ENCODE results near the gene ZBTB6.

Gene ZBTB6

DNA sequence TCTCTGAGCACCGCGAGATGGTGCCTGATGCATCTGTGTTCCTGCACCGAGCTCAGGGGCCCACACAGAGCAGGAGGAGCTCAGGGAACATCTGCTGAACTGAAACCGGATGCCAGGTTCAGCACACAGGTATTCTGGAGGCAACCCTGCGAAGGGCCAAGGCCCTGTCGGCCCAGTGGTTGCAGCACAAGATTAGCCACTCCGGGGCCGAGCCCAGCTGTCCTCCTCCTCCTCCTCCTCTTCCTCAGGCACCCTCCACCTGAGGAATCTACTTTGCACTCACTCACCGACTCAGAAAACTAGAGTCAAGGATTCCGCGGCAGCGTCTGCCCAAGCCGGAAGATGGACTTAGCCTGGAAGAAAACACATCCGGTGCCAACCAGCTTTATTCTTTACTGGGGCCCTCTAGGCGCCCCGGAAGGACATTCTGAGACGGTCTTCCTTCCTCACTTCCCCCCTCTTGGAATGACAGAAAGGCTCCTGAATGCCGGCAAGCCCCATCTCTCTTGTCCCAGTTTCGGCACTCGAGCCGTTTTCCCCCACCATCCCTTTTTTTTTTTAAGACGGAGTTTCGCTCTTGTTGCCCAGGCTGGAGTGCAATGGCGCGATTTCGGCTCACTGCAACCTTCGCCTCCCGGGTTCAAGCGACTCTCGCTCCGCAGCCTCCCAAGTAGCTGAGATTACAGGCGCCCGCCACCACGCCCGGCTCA, at the start of gene ZBTB6 (continued):
- TF ChIP-seq, protein P1, sequence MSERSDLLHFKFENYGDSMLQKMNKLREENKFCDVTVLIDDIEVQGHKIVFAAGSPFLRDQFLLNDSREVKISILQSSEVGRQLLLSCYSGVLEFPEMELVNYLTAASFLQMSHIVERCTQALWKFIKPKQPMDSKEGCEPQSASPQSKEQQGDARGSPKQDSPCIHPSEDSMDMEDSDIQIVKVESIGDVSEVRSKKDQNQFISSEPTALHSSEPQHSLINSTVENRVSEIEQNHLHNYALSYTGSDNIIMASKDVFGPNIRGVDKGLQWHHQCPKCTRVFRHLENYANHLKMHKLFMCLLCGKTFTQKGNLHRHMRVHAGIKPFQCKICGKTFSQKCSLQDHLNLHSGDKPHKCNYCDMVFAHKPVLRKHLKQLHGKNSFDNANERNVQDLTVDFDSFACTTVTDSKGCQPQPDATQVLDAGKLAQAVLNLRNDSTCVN (tag by site-specific recombination; optimal IDR thresholded peaks at IDR 0.05): peak; percentile 11
- TF ChIP-seq ZNF660 (tag by site-specific recombination; IDR thresholded peaks at IDR 0.05) (peak; percentile 57; the same call in 1 of the 2 replicates), SCRT1 (tag by site-specific recombination; IDR thresholded peaks at IDR 0.05; ENCODE audit: borderline replicate concordance) (peak; percentile 61), ZNF48 (tag by site-specific recombination; IDR thresholded peaks at IDR 0.05) (no peak), ZFP69B (tag by site-specific recombination; IDR thresholded peaks at IDR 0.05) (peak; percentile 65), ZNF311 (tag by site-specific recombination; IDR thresholded peaks at IDR 0.05; ENCODE audit: borderline replicate concordance) (no peak), ZFP37 (tag by site-specific recombination; IDR thresholded peaks at IDR 0.05) (no peak), ZNF24 (tag by site-specific recombination; IDR thresholded peaks at IDR 0.05) (peak; percentile 21; the same call in 1 of the 2 replicates), ZNF600 (tag by site-specific recombination; IDR thresholded peaks at IDR 0.05) (peak; percentile 88; the same call in 1 of the 2 replicates), INSM2 (tag by site-specific recombination; IDR thresholded peaks at IDR 0.05) (no peak), KLF1 (tag by site-specific recombination; IDR thresholded peaks at IDR 0.05) (0 out of 2 replicates have a peak, but pooled peaks have one; percentile 8), ELK4 (IDR thresholded peaks at IDR 0.05; ENCODE audit: borderline replicate concordance, low read depth, low read length) (no peak), ZNF23 (tag by site-specific recombination; IDR thresholded peaks at IDR 0.05; ENCODE audit: borderline replicate concordance) (no peak), HOXD13 (CRISPR knock-in tag; IDR thresholded peaks at IDR 0.05; ENCODE audit: borderline replicate concordance) (no peak; the same call in 1 of the 2 replicates), PRDM6 (tag by site-specific recombination; IDR thresholded peaks at IDR 0.05) (no peak), ZNF274 (IDR thresholded peaks at IDR 0.05; ENCODE audit: low read length) (no peak), ZNF274 (tag by site-specific recombination; IDR thresholded peaks at IDR 0.05; ENCODE audit: borderline replicate concordance) (no peak), ZBTB17 (tag by site-specific recombination; IDR thresholded peaks at IDR 0.05) (peak; percentile 97), ZSCAN16 (tag by site-specific recombination; IDR thresholded peaks at IDR 0.05) (peak; percentile 37; the same call in 1 of the 2 replicates), ZXDB (tag by site-specific recombination; IDR thresholded peaks at IDR 0.05) (peak; percentile 61; the same call in 1 of the 2 replicates)
- TF ChIP-seq, protein P2, sequence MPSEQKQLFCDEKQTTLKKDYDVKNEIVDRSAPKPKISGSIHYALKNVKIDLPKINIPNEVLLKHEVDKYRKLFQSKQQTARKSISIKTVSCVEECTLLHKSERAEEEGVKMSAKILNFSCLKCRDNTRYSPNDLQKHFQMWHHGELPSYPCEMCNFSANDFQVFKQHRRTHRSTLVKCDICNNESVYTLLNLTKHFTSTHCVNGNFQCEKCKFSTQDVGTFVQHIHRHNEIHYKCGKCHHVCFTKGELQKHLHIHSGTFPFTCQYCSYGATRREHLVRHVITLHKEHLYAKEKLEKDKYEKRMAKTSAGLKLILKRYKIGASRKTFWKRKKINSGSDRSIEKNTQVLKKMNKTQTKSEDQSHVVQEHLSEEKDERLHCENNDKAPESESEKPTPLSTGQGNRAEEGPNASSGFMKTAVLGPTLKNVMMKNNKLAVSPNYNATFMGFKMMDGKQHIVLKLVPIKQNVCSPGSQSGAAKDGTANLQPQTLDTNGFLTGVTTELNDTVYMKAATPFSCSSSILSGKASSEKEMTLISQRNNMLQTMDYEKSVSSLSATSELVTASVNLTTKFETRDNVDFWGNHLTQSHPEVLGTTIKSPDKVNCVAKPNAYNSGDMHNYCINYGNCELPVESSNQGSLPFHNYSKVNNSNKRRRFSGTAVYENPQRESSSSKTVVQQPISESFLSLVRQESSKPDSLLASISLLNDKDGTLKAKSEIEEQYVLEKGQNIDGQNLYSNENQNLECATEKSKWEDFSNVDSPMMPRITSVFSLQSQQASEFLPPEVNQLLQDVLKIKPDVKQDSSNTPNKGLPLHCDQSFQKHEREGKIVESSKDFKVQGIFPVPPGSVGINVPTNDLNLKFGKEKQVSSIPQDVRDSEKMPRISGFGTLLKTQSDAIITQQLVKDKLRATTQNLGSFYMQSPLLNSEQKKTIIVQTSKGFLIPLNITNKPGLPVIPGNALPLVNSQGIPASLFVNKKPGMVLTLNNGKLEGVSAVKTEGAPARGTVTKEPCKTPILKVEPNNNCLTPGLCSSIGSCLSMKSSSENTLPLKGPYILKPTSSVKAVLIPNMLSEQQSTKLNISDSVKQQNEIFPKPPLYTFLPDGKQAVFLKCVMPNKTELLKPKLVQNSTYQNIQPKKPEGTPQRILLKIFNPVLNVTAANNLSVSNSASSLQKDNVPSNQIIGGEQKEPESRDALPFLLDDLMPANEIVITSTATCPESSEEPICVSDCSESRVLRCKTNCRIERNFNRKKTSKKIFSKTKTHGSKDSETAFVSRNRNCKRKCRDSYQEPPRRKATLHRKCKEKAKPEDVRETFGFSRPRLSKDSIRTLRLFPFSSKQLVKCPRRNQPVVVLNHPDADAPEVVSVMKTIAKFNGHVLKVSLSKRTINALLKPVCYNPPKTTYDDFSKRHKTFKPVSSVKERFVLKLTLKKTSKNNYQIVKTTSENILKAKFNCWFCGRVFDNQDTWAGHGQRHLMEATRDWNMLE (tag by site-specific recombination; conservative IDR thresholded peaks at IDR 0.05; ENCODE audit: low read depth): peak; percentile 100
- TF ChIP-seq, protein P3, sequence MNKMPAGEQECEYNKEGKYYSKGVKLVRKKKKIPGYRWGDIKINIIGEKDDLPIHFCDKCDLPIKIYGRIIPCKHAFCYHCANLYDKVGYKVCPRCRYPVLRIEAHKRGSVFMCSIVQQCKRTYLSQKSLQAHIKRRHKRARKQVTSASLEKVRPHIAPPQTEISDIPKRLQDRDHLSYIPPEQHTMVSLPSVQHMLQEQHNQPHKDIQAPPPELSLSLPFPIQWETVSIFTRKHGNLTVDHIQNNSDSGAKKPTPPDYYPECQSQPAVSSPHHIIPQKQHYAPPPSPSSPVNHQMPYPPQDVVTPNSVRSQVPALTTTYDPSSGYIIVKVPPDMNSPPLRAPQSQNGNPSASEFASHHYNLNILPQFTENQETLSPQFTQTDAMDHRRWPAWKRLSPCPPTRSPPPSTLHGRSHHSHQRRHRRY (tag by site-specific recombination; IDR thresholded peaks at IDR 0.05): no peak
- TF ChIP-seq, protein P4, sequence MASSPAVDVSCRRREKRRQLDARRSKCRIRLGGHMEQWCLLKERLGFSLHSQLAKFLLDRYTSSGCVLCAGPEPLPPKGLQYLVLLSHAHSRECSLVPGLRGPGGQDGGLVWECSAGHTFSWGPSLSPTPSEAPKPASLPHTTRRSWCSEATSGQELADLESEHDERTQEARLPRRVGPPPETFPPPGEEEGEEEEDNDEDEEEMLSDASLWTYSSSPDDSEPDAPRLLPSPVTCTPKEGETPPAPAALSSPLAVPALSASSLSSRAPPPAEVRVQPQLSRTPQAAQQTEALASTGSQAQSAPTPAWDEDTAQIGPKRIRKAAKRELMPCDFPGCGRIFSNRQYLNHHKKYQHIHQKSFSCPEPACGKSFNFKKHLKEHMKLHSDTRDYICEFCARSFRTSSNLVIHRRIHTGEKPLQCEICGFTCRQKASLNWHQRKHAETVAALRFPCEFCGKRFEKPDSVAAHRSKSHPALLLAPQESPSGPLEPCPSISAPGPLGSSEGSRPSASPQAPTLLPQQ (tag by site-specific recombination; IDR thresholded peaks at IDR 0.05): peak; percentile 73
- TF ChIP-seq, protein P5, sequence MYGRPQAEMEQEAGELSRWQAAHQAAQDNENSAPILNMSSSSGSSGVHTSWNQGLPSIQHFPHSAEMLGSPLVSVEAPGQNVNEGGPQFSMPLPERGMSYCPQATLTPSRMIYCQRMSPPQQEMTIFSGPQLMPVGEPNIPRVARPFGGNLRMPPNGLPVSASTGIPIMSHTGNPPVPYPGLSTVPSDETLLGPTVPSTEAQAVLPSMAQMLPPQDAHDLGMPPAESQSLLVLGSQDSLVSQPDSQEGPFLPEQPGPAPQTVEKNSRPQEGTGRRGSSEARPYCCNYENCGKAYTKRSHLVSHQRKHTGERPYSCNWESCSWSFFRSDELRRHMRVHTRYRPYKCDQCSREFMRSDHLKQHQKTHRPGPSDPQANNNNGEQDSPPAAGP (tag by site-specific recombination; IDR thresholded peaks at IDR 0.05): peak; percentile 32; the same call in 1 of the 2 replicates

Data from HEK293 (cell line).